H1 (cell line): ENCODE data around the gene FBXW2. TPM values are rescaled to one million over a fixed set of nuclear protein-coding genes. Genes with fewer than 3 reads are reported as not detected.

Source experiments
- polyA plus RNA-seq, 7 experiments: library from polyadenylated mRNA; depleted of rRNA in 3 of 7; stranded (reverse) in 5 of 7; unstranded in 2 of 7; fragments of >200 nt in 5 of 7; fragments of 200-250 nt in 2 of 7; gene quantifications; 1 replicate in 5 of 7; 2 replicates in 1 of 7; 4 replicates in 1 of 7; pipeline versions ENCODE4 v1.2.1 to v1.2.3, GENCODE V29; 2011 to 2013; ENCODE audit warnings: missing spikeins in 2 of 7, mixed read lengths in 2 of 7
- total RNA-seq: library from RNA; stranded (reverse); fragmentation: NEBNext Ultra II Directional; extraction: Animal tissue kit (Norgen Biotek cat#: 25700); gene quantifications from 2 replicates; pipeline ENCODE4 v1.2.1, GENCODE V29; 2021

FBXW2 gene
- total and polyA plus RNA-seq, 2 of the 8 experiments (the other 6 are each of a cell fraction or from before 2014, with no cell fraction given): 19.2 to 65.3 TPM

Other genes with a start within 250 kb of the FBXW2 start
- gene CDK5RAP2, start 213.2 kb downstream of the FBXW2 start, total RNA-seq: 47.4 and 49.4 TPM in 2 replicates
- 18.0 and 19.8 TPM in 2 replicates for gene CDK5RAP2, start 213.2 kb downstream of the FBXW2 start, polyA plus RNA-seq (2011; rRNA removed)
- gene MEGF9, start 78.9 kb downstream of the FBXW2 start, total RNA-seq: 1.3 and 1.8 TPM in 2 replicates
- 0.38 and 0.45 TPM in 2 replicates for gene MEGF9, start 78.9 kb downstream of the FBXW2 start, polyA plus RNA-seq (2011; rRNA removed)
- 30.0 and 30.5 TPM in 2 replicates for gene PSMD5, start 49.5 kb upstream of the FBXW2 start, total RNA-seq
- gene PSMD5, start 49.5 kb upstream of the FBXW2 start, polyA plus RNA-seq (2011; rRNA removed): 12.9 and 19.2 TPM in 2 replicates
- gene PHF19, start 83.8 kb upstream of the FBXW2 start, total RNA-seq: 30.2 and 31.8 TPM in 2 replicates
- 28.2 and 31.0 TPM in 2 replicates for gene PHF19, start 83.8 kb upstream of the FBXW2 start, polyA plus RNA-seq (2011; rRNA removed)
- gene TRAF1, start 133.4 kb upstream of the FBXW2 start, total RNA-seq: 1.5 and 1.6 TPM in 2 replicates
- gene TRAF1, start 133.4 kb upstream of the FBXW2 start, polyA plus RNA-seq (2011; rRNA removed): 3.1 and 3.2 TPM in 2 replicates